ENCODE measurements around the gene NPL. TPM values are rescaled to one million over a fixed set of nuclear protein-coding genes. Genes with fewer than 3 reads are reported as not detected.

Gene NPL
- total and polyA plus RNA-seq, 9 of the 15 experiments (the other 6 are each of a cell fraction or from before 2014, with no cell fraction given), result 9.9 to 22.3 (median 14.2) TPM

DNA sequence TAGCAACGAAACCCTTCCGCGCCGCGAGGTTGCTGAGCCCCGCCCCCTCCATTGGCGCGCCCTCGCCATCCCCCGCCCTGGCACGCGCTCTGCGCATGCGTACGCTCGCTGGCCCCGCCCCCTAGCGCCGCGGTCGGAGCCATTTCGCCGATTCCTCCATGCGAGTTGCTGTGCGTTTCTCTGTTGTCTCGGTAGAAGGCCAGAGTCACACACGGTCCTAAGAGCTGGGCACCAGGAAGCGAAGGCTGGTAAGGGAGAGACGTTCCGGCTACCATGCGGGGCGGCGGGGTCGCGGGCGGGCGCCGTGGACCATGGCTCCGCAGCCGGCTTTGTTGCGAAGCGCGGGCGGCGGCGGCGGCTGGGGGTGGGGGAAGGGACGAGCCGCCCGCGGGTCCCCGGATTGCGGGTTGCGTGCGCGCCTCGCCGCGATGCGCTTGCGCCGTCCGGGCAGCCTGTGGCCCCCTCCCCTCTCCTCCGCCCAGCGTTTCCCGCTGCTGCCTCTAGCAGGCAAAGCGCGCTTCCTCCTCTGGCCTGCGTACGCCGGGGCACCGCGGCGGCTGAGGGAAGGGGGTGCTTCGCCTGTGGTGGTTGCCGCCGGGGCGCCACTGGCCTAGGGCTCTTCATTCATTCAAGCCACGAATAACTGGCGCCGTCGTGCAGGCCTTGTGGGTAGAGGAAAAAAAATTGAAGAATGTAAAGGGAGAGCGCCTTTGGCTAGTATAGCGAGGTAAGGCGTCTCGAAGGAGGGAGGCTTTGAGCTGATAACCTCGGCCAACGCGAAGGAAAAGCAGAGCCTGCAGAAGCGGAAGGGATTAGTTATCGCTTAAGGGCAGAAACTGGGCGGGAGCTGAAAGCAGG lies 49.9 kb downstream of the NPL start, which contains the start of gene DHX9 (continued):
- TF ChIP-seq CBX3 (IDR thresholded peaks at IDR 0.05; ENCODE audit: borderline replicate concordance in 1 of 2, low read length in 2 of 2) (peak in 1 of 2 experiments; percentile 84; a peak in 1 of 3 replicates), ZNF589 (CRISPR knock-in tag; IDR thresholded peaks at IDR 0.05; ENCODE audit: low read depth) (peak; percentile 72; the same call in 1 of the 2 replicates), STAT5A (IDR thresholded peaks at IDR 0.05; ENCODE audit: borderline replicate concordance, low read length) (peak; percentile 74), ETV6 (IDR thresholded peaks at IDR 0.05; ENCODE audit: borderline replicate concordance in 1 of 2, low read depth in 2 of 2, low read length in 1 of 2) (peak in 1 of 2 experiments; percentile 74; a peak in 2 of 4 replicates), ETV6 (CRISPR knock-in tag; IDR thresholded peaks at IDR 0.05; ENCODE audit: borderline replicate concordance) (no peak), POLR2A (conservative IDR thresholded peaks at IDR 0.05) (peak; percentile 99), ZEB2 (IDR thresholded peaks at IDR 0.05) (peak; percentile 58; the same call in 1 of the 2 replicates), ZNF274 (IDR thresholded peaks at IDR 0.05; ENCODE audit: borderline replicate concordance, low read depth, low read length) (no peak), FOS (IDR thresholded peaks at IDR 0.05; ENCODE audit: extremely low read depth, insufficient read length) (no peak), BRF1 (IDR thresholded peaks at IDR 0.05; ENCODE audit: borderline replicate concordance, extremely low read depth, insufficient read length) (no peak), RFX7 (CRISPR knock-in tag; IDR thresholded peaks at IDR 0.05) (no peak), PTTG1 (tag; IDR thresholded peaks at IDR 0.05; ENCODE audit: low read depth) (no peak)
- TF ChIP-seq, protein P1, sequence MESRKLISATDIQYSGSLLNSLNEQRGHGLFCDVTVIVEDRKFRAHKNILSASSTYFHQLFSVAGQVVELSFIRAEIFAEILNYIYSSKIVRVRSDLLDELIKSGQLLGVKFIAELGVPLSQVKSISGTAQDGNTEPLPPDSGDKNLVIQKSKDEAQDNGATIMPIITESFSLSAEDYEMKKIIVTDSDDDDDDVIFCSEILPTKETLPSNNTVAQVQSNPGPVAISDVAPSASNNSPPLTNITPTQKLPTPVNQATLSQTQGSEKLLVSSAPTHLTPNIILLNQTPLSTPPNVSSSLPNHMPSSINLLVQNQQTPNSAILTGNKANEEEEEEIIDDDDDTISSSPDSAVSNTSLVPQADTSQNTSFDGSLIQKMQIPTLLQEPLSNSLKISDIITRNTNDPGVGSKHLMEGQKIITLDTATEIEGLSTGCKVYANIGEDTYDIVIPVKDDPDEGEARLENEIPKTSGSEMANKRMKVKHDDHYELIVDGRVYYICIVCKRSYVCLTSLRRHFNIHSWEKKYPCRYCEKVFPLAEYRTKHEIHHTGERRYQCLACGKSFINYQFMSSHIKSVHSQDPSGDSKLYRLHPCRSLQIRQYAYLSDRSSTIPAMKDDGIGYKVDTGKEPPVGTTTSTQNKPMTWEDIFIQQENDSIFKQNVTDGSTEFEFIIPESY (CRISPR knock-in tag; IDR thresholded peaks at IDR 0.05), result peak; percentile 21; the same call in 1 of the 2 replicates
- TF ChIP-seq, protein P2, sequence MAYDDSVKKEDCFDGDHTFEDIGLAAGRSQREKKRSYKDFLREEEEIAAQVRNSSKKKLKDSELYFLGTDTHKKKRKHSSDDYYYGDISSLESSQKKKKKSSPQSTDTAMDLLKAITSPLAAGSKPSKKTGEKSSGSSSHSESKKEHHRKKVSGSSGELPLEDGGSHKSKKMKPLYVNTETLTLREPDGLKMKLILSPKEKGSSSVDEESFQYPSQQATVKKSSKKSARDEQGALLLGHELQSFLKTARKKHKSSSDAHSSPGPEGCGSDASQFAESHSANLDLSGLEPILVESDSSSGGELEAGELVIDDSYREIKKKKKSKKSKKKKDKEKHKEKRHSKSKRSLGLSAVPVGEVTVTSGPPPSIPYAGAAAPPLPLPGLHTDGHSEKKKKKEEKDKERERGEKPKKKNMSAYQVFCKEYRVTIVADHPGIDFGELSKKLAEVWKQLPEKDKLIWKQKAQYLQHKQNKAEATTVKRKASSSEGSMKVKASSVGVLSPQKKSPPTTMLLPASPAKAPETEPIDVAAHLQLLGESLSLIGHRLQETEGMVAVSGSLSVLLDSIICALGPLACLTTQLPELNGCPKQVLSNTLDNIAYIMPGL (CRISPR knock-in tag; IDR thresholded peaks at IDR 0.05), result peak; percentile 93
- TF ChIP-seq, protein P3, sequence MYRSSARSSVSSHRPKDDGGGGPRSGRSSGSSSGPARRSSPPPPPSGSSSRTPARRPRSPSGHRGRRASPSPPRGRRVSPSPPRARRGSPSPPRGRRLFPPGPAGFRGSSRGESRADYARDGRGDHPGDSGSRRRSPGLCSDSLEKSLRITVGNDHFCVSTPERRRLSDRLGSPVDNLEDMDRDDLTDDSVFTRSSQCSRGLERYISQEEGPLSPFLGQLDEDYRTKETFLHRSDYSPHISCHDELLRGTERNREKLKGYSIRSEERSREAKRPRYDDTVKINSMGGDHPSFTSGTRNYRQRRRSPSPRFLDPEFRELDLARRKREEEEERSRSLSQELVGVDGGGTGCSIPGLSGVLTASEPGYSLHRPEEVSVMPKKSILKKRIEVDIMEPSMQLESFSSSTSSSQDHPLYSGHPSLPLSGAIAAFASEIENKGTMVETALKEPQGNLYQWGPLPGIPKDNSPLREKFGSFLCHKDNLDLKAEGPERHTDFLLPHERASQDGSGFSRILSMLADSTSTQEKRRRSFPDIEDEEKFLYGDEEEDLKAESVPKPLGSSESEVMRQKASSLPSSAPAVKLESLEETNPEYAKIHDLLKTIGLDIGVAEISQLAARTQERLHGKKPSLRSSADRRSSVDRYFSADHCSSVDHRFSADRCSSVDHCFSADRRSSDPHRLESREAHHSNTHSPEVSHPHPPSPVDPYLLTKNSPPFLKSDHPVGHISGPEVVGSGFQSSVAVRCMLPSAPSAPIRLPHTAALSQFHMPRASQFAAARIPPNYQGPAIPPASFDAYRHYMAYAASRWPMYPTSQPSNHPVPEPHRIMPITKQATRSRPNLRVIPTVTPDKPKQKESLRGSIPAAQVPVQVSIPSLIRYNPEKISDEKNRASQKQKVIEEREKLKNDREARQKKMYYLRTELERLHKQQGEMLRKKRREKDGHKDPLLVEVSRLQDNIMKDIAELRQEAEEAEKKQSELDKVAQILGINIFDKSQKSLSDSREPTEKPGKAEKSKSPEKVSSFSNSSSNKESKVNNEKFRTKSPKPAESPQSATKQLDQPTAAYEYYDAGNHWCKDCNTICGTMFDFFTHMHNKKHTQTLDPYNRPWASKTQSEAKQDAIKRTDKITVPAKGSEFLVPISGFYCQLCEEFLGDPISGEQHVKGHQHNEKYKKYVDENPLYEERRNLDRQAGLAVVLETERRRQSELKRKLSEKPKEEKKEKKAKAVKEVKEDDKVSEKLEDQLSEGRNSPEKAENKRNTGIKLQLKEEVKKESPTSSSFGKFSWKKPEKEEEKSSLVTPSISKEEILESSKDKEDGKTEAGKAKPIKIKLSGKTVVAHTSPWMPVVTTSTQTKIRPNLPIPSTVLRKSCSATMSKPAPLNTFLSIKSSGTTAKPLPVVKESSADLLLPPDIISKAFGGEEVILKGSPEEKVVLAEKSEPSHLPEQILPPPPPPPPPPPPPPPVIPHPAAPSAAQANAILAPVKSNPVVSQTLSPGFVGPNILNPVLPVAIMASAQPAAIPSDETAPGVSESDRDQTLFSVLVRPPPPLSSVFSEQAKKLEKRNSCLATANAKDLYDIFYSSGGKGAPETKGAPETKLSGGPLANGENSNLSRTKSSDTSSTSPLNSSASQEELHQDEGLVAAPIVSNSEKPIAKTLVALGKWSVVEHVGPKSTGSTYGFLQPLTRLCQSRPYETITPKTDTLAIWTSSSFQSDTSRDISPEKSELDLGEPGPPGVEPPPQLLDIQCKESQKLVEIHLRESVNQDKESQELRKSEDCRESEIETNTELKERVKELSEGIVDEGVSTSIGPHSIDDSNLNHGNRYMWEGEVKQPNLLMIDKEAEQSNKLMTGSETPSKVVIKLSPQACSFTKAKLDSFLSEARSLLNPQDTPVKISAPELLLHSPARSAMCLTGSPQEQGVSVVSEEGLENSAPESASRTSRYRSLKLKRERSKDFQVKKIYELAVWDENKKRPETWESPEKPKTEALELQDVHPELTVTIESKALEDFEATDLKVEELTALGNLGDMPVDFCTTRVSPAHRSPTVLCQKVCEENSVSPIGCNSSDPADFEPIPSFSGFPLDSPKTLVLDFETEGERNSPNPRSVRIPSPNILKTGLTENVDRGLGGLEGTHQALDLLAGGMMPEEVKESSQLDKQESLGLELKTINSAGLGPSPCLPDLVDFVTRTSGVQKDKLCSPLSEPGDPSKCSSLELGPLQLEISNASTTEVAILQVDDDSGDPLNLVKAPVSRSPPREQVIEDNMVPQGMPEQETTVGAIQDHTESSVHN (IDR thresholded peaks at IDR 0.05; ENCODE audit: borderline replicate concordance in 1 of 2, low read depth in 1 of 2), result peak in 1 of 2 experiments; percentile 57; a peak in 2 of 4 replicates

Data from K562 (cell line).